Kidney tubule cell (primary cell): ENCODE measurements around the gene DUOX1.
"Not testable (repeated sequence)": the region's sequence is repeated elsewhere in the genome, so short reads cannot be mapped to it uniquely, and the experiment has no call there.

ENCODE experiments used
- DNase-seq: peaks from one replicate; pipeline ENCODE4 v3.0.0-alpha.2; 2018; ENCODE audit warnings: low spot score

The DUOX1 gene

DNA sequence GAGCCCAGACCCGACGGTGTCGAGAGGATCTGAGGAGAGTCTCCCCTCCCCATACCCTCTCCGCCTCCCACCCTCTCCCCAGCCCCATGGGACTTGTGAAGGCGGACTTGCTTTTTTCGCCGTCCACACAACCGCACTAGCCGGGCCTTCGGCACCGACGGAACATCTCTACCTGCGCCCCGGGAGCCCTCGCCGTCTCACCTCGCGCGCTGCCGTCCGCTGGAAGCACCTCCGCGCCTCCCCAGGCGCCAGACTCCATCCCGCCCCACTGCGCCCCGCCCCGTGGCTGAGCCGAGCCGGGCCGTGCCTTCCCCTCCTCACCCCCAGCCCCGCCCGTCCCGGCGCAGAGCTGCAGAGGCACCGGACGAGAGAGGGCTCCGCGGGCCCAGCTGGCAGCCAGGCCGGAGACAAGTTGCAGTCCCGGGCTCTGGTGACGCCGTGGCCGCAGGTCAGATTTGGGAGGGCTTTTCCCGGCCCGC lies at the start of gene DUOX1, which contains the start of gene DUOXA1:
DUOX1 (plus strand) TSS at position 344 of the 479 bp plus-strand sequence. CDS start 1,973 bp downstream, outside the sequence.
DUOXA1 (minus strand) TSS at position 229 of the 479 bp plus-strand sequence. CDS start 6,865 bp downstream, outside the sequence.
- DNase-seq: no peak

DNA sequence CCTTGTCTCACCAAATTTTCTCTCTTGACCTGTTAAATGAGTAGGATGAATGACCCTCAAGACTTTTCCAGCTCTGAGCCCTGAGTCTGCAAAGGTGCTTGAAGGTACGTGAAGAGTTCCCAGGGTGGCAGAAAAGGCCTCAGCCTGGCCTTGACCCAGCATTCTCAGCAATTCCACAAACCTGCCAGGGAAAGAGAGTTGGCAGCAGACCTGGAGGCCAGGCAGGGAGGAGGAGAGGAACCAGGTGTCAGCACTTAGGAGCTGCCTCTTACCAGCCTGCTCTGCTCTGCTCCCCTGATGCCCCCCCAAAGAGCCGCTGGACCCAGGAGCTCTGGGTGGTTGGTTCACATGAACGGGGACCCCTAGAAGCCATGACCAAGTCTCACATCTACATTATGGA lies 49.2 kb upstream of the DUOX1 start:
- not testable (repeated sequence) for DNase-seq

DNA sequence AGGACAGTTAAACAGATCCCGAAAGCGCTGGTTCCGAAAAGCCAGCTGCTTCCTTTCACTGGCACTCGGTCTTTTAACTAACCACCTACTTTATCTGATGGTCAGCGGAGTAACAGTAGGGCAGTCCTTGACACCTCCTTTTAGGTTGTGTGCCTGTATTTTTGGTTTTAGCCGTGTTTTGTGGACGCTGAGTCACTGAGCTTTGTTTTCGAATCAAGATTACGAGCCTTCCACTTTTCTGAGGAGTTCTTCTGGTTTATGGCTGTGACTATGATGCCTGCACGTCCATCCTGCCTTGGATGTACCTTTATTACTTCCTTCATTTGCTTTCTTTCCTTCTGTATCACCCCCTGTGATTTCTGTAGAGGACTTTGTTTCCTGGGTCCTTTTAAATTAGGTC lies 47.4 kb upstream of the DUOX1 start:
- not testable (repeated sequence) for DNase-seq

DNA sequence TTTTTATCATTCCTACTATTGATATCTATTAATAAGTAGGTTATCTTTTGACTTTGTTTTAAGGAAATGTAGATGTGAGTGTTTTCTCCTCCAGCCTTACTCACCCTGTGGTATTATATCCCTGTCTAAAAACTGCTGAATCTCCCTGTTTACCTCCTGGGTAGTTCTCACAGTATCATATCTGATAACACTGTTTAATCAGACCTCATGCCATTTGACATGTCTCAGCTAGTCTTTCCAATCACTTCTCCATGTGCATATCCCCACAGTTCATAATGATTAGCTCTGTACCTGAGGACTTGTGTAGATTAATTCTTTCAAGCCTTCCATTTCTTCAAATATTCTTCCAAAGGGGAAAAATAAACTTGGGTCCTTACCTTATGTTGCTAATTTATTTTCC lies 46.6 kb upstream of the DUOX1 start:
- no peak for DNase-seq

DNA sequence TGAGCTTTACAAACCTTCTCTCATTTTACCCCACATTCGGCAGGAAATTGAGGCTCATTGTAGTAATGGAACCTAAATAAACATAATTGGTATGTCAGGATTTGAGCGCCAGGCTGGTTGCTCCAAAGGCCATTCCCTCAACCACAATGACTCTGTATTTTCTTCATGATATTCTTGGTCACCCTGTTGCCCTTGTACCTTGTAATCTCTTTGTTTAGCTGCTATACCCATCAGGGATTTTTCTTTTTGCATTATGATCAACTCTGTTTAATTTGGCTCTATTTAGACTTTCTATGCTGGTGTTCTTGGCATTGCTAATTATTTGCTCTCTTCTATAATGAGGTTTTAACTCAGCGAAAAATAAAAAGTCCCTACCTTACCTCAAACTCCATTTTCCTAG lies 45.6 kb upstream of the DUOX1 start:
- no peak for DNase-seq

DNA sequence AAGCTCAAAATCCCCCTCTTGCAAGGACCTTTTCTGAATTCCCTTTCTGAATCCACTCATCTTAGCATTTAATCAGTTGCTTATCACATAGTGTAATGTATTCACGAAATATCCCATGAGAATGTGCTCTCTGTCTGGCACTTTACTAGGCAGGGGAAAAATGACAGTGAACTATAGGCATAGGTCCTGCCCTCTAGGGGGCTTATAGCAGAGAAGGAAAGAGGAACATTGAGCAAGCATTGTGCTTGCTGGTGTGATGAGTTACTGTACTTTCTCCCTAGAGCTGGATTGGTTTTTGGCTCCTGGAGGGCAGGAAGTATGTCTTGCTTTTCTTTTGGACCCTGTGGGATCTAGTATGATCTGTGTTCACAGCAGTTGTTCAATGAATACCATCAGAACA lies 42.3 kb upstream of the DUOX1 start:
- DNase-seq: no peak

DNA sequence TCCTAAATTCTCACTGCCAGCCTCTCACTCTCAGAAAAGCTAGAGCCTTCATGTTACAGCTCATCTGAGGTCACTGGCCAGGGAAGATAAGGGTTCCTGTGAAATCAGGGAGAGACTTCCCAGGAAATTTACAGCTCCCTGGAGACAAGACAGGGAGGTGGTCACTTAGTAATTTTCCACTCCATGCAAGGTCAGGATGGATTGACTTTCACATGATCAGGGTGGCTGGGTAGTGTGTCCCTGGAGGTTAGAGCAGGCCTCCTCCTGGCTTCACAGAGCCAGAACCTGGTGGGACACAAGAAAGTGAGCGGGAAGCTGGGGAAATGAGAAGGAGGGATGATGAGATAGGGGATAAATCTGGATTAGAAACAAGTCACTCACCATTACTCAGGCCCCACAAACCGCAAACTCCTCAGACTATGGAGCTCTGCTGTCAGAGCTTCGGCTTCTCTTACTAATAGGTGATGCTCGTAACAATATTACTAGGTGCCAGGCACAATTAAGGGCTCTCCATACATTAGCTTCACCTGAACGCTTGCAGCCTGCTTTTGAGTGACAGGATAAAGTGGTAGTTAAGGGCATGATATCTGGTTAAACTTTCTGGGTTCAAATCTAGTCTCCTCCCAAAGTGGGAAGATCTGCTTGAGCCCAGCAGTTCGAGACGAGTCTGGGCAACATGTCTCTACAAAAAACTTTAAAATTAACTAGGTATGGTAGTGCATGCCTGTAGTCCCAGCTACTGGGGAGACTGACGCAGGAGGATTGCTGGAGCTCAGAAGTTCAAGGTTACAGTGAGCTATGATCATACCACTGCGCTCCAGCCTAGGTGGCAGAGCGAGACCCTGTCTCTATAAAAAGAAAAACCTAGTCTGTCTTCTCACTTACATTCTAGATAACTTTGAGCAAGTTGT lies 40.7 kb upstream of the DUOX1 start:
- DNase-seq: no peak

DNA sequence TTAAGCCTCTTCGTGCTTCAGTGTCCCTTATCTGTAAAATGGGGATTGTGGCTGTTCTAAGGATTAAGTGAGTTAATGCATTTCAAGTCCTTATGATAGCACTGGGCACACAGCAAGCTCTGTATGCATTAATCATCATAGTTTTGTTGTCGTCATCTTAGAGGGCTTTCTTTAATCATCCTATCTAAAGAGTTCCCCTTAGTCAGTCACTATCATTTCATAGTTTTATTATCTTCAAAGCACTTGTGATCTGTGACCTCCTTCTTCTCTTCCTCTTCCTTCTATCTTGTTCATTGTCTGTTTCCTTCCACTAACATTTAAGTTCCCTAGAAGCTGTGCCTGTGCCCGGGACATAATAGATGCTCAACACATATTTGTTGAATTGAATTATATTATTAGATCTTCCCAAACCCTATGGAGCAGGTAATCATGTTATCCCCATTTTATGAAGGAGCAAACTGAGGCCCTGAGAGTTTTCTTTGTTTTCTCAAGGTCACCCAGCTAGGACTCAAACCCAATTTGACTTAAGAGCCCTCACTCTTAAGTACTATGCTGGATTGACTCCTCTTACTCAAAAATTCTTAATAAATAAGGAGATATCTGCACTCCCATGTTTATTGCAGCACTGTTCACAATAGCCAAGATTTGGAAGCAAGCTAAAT lies 40.0 kb upstream of the DUOX1 start:
- no peak for DNase-seq

DNA sequence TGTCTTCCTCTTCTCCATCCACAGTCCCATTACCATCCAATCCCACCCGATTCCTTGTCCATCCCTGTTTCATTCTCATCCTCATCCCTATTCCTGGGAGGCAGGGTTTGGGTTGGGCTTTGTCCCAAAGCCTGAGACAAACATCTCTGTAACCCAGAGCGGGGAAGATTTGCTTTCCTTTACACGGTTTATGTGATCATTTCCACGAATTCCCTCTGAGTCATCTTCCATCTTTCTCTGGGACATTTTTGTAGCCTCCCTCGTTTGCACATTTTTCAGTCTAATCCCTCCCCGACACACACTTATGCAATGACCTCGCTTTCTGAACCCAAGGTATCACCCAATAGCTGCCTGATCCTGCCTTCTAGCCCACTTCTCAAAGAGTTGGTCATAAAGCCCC lies 38.6 kb upstream of the DUOX1 start:
- no peak for DNase-seq

DNA sequence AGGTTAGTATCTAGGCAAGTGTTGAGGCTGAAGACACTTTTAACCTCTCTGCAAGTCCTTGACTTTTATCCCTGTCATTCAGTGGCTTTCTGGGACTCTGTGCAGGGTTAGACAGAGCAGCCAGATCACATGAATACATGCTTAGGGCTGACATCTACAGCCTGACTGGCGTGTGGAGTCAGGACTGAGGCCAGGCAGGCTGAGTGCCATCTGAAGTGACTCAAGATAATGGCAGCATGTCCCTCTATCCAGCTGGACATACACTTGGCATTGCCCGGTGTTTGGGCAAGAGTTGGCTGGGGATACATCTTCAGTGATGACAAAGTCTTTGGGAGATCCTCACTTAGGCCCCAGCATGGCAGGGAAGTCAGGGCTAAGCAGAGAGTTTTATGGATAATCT lies 38.2 kb upstream of the DUOX1 start:
- no peak for DNase-seq

DNA sequence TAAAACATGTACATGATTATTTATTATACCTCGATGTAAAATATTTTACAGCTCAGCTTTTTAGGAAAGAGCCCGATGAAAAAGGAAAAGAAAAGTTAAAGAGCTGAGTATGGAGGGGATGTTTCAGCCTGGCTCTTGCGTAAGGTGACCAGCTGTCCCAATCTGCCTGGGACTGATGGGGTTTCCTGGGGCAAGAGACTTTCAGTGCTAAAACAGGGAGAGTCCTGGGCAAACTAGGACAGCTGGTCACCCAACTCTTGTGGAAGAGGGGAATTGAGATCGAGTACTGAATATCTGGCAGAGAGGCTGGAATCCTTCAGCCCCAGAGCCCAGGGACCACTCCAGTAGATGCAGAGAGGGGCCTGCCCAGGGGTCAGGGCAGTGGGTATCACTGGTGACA lies 36.8 kb upstream of the DUOX1 start:
- DNase-seq: no peak

DNA sequence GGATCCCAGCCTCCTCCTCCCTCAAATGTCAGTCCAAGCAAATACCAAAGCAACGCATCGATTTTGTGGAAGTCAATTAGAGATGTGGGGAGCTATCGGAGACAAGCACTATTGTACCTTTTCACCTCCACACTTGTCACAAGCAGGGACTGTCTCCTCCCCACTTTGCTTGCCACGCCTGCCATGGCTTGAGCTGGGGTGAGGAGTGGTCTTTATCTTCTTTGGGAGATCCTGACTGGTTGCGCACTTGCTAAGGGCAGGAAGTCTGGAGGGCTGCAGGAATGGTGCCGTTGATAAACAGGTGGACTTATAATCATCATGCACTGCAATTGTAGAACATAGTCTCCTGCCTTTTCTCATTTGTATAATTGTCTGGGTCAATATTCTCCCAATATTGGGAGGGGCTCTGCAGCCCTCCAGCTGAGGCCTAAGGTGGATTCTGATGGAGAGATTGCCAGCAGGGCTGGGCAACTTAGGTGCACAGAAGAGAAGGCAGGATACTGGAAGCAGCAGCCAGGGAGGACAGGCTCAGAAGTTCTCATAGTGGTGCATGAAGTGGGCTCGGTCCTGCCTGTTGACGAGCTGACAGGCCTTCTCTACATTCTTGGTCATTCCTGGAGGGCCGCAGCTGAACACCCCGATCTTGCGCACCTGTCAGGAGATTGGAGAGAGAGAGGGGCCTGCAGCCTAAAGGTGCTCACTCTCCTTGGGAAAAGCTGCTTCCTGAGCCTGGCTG lies 36.0 kb upstream of the DUOX1 start:
- no peak for DNase-seq

DNA sequence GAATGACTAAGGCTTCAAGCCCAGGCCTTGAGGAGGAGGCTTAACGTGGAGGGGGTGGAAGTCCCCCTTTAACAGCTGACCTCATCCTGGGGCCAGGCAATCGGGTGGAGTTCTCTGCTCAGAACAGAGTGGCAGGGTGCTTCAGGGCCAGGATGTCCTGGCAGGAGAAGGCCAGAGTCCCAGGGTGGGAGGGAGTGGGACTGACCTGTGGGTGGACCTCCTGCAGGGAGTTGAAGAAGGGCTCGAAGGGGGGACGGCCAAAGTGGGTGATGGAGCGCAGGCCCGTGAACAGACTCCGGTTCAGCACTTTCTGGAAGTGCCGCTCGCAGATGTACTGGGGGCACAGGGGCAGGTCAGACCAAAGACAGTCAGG lies 35.5 kb upstream of the DUOX1 start:
- peak; percentile 36 for DNase-seq

DNA sequence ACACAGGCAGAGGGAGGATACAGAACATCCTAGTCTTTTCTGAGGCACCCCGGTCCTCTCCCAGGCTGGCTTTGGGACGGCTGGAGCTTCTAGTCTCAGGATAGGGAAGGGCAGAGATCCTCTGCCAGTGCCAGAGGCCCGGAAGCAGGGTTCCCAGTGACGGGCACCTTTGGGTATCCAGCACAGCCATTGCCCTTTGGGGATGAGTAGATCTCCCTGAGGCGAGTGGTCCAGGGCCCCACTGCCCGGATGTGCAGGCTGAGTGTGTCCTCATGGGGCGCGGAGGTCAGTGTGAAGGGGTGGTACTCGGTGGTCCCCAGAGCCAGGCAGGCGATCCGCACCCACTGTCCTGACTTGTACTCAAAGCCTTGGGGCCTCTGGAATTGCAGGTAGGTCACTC lies 34.1 kb upstream of the DUOX1 start:
- no peak for DNase-seq

DNA sequence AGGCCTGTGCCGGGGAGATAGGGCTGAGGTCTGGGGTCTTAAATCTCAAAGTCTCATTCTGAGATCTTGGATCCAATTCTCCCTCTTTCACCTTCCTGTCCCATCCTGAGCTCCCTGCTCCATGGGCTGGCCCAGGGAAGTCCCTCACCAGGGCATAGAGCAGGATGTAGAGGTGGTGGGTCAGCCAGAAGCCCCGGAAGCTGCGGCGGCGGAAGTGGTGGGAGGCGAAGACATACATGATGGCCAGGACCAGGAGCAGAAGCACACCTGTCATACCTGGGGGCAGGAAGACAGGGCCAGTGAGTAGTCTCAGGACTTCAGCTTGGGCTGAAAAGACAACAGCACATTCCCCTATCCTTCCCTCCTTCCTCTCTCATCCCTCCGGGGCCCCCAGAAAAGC lies 32.3 kb upstream of the DUOX1 start:
- DNase-seq: no peak

DNA sequence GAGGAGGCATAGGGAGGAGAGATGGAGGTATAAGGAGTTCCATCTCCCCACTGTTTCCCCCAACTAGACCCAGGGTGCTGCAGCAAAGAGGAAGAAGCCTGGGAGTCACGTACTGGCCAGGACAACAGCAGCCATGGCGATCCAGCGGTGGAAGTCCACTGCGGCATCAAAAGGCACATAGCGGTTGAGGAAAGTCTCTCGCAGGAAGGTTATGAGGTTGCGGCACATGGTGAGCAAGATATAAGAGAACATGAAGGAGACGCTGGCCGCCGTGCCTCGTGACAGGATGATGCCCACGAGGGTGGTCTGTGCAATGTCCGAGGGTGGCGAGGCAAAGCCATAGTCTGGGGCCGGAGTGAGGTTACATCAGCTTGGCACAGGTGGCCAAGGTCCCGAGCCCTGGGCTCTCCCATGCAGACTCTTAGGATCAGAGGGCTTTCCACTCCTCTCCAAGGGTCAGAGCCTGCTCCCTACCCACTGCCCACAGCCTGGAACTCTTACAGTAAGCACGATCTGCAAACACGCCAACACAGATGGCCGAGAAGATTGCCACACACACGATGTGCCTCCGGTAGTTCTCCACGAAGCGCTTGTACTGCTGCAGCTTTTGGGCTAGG lies 30.1 kb upstream of the DUOX1 start:
- no peak for DNase-seq

DNA sequence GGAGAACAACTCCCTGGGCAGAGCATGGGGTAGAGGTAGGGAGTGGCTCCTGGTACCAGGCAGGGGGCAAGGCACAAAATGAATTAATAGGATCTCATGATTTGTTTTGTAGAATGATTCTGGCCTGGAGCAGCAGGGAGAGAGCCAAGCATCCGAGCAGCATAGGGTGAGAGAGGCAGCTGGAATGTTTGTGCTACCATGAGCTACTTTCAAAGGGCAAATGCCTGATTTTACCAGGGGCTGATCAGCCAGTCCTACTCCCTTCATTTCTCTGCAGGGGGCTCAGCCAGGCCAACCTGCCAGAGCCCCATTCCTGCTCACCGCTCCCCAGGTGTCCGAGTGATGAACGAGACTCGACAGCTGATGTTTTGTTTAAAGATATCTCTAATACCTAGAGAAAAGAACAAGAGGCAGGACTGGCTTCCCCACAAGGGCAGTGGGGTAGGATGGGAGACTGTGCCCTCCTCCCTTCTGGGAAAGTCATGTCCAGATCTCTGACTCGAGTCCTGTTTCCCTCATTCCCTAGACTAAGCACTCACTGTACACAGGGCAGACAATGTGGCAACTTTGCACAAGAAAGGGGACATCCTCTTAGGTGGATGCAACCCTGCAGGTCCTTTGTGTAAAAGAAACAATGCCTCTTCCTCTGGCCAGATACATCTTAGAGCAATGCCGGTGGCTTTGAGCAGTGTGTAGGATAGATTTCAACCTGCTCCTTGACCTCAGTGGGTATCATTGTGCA lies 28.7 kb upstream of the DUOX1 start:
- DNase-seq: no peak

DNA sequence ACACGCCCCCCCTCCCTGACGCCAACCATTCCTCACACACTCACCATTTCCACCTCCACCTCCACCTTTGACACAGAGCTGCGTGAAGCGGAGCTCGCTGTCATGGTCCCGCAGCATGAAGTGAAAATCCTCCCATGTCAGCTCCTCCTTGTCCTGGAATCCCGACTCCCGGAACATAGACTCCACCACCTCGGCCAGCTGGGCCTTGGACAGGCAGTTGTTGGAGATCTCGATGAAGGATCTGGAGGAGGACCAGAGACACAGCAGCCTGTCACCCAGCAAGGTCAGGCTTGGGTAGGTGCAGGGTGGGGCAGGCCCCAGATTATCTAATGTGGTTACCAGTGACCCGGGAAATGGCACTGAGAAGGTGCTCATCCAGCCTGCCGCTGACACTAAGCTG lies 28.0 kb upstream of the DUOX1 start:
- DNase-seq: no peak

DNA sequence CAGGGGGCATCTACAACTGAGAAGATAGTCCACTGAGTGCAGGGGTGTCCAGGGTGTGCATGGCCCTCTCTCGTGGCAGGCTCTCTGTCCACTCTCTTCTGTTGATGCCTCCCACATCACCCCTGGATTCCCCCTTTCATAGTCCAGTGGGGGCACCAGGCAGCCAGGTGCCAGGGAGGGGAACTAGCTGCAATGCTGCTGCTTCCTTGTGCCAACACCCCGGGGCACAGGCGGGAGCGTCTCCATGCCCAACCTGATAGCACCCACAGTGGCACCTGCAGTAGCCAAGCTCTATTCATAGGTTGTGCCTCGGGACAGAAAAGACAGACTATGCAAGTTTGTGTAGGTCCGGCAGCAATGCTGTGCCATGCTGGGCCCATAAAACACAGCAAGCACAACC lies 27.6 kb upstream of the DUOX1 start:
- no peak for DNase-seq

DNA sequence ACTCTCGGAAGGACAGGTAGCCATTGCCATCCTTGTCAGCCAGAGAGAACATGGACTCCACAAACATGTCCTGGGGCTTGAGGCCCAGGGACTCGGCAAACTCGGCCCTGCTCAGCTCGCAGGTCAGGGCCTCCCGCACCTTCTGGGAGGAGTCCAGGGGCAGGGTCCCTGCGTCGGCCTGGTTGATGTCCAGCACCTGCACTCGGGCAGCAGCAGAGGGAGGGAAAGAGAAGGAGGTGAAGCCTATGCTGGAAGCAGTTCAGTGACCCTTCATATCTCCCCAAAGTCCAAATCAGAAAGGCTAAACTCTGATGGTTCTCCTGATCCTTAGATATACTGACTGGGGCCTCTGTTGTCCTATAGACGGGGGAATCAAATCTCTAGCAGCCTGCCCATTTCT lies 25.6 kb upstream of the DUOX1 start:
- not testable (repeated sequence) for DNase-seq

DNA sequence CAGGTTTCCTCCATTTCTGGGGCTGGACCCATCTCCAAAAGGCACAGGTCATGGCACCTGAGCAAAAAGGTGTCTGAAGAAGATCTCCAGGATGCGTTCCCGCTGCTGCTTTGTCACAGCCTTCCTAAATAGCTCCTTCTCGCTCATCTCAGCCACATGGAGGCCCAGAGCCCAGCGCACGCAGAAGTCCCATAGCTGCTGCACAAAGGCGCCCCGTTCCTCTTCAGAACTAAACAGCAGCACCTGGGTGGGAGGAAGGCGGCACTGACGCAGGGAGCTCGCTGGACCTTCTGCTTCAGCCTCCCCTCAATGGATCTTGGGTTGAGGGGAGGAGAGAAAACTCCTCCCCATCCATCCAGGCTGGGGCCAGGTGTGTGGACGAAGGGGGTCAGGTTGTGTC lies 24.2 kb upstream of the DUOX1 start:
- no peak for DNase-seq
